ENCODE data around the gene NDUFAF7. TPM values are rescaled to one million over a fixed set of nuclear protein-coding genes. Genes with fewer than 3 reads are reported as not detected.
"Not testable (repeated sequence)": the region's sequence is repeated elsewhere in the genome, so short reads cannot be mapped to it uniquely, and the experiment has no call there.

NDUFAF7 gene
- total RNA-seq, 2 donors from 2014 or later: 15.2 to 22.3 TPM

DNA sequence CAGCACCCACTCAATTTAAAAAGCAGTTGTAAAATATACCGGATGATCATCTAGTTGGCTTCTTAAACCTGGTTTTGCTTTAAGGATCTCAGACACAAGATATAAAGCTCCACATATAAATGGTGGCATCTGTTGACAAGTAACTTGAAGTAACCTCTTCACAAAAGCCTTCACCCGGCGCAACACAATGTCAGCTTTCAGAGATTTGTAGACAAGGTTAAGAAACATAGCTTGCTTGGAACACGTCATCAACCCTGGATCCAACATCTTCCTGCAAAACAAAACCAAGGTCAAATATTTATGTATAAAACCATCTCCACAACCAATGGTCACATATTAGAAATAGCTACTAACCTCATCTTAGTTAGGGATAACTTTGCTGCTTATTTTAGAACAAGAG, 8.3 kb upstream of the NDUFAF7 start:
- Histone ChIP-seq H3K4me3 (no peak overlapping the region), H3K4me1 (ENCODE audit: control insufficient read depth in 1 of 2, low read depth in 2 of 2) (peaks cover 0 to 16% of the 10 kb centered on the region in 2 donors), H3K27me3 (replicated peaks; ENCODE audit: insufficient read depth) (no peaks in the 10 kb centered on the region), H3K9me3 (no peaks in the 10 kb centered on the region), H3K36me3 (peaks cover 27% of the 10 kb centered on the region), H3K27ac (no peak overlapping the region)
- ATAC-seq (ENCODE audit: insufficient number of reproducible peaks, low FRiP score, low read depth) (no peak), DNase-seq (ENCODE audit: low spot score) (no peak)
- TF ChIP-seq, protein P1, sequence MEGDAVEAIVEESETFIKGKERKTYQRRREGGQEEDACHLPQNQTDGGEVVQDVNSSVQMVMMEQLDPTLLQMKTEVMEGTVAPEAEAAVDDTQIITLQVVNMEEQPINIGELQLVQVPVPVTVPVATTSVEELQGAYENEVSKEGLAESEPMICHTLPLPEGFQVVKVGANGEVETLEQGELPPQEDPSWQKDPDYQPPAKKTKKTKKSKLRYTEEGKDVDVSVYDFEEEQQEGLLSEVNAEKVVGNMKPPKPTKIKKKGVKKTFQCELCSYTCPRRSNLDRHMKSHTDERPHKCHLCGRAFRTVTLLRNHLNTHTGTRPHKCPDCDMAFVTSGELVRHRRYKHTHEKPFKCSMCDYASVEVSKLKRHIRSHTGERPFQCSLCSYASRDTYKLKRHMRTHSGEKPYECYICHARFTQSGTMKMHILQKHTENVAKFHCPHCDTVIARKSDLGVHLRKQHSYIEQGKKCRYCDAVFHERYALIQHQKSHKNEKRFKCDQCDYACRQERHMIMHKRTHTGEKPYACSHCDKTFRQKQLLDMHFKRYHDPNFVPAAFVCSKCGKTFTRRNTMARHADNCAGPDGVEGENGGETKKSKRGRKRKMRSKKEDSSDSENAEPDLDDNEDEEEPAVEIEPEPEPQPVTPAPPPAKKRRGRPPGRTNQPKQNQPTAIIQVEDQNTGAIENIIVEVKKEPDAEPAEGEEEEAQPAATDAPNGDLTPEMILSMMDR (IDR thresholded peaks at IDR 0.05): no peak

DNA sequence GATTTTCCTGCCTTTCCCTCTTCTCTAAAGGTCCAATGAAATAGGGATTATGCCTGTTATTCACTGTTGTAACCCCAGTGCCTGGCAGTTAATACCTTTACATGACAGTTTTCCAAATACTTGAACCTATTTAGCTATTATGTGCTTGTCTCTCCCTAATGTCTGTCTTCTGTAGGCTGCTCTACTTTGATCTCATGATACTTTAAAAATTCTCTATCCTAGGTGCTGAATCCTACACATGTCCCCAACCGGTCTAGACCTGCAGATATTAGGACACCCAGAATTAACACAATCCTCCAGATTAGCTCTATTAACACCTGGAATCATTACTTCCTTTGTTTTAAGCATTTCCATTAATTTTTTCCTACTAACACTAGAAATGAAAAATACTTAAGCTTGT, 7.4 kb upstream of the NDUFAF7 start:
- peaks cover 27% of the 10 kb centered on the region for H3K36me3 ChIP-seq
- no peaks in the 10 kb centered on the region for H3K9me3 ChIP-seq
- no peaks in the 10 kb centered on the region for H3K27me3 ChIP-seq (replicated peaks; ENCODE audit: insufficient read depth)
- H3K4me3 ChIP-seq: no peak overlapping the region
- no peak for ATAC-seq (ENCODE audit: insufficient number of reproducible peaks, low FRiP score, low read depth)
- TF ChIP-seq, protein P1 (IDR thresholded peaks at IDR 0.05): no peak
- H3K27ac ChIP-seq: no peak overlapping the region
- no peak for DNase-seq (ENCODE audit: low spot score)
- H3K4me1 ChIP-seq (ENCODE audit: control insufficient read depth in 1 of 2, low read depth in 2 of 2): peaks cover 0 to 20% of the 10 kb centered on the region in 2 donors

GRCh38 chr2:37225129-37225528, 6.3 kb upstream of the NDUFAF7 start:
- H3K27me3 ChIP-seq (replicated peaks; ENCODE audit: insufficient read depth); H3K4me3 ChIP-seq; H3K27ac ChIP-seq; DNase-seq (ENCODE audit: low spot score); ATAC-seq (ENCODE audit: insufficient number of reproducible peaks, low FRiP score, low read depth); H3K9me3 ChIP-seq: not testable (repeated sequence)
- Histone ChIP-seq H3K36me3 (peaks cover 27% of the 10 kb centered on the region), H3K4me1 (ENCODE audit: control insufficient read depth in 1 of 2, low read depth in 2 of 2) (peaks cover 6 to 30% of the 10 kb centered on the region in 2 donors)

DNA sequence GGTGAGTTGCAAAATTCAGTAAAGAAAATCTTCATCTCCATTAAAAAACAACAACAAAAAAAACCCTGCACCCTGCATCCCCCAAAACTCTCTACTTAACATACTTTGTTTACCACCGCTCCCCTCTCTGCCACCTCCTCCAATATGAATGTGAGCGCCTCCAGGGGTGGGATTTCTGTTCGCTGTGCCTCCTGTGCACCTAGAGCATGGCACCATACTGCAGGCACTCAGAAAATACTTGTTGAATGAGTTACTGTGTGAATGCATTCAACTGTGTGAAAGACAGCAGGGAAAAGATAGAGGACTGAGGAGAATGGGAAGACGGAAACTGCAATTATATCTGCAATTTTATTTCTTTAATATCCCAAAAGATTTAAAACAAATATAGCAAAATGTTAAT, 4.6 kb upstream of the NDUFAF7 start:
- ATAC-seq (ENCODE audit: insufficient number of reproducible peaks, low FRiP score, low read depth) (no peak), DNase-seq (ENCODE audit: low spot score) (no peak)
- H3K27me3 ChIP-seq (replicated peaks; ENCODE audit: insufficient read depth): no peaks in the 10 kb centered on the region
- H3K36me3 ChIP-seq: peaks cover 15% of the 10 kb centered on the region
- H3K4me1 ChIP-seq (ENCODE audit: control insufficient read depth in 1 of 2, low read depth in 2 of 2): peaks cover 11 to 36% of the 10 kb centered on the region in 2 donors
- no peak overlapping the region for H3K27ac ChIP-seq
- TF ChIP-seq, protein P1 (IDR thresholded peaks at IDR 0.05): no peak
- H3K4me3 ChIP-seq: no peak overlapping the region
- no peaks in the 10 kb centered on the region for H3K9me3 ChIP-seq

DNA sequence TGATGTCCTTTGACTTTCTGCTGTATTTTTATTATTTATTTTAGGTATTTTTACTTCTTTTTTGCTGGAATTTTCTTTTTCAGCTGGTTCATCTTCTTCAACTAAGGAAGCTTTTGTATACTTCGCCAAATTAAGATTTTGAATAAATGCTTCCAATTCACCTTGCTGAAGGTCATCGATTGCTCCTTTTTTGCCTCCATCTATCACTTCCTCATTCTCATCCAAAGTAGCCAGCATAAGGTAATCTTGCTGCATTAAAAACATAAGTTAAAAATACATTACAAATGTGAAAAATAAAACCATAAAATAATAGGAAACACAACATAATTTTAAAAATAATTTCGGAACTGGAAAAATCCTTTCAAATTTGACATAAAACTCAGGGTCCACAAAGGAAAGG, 2.7 kb upstream of the NDUFAF7 start:
- Histone ChIP-seq H3K27me3 (replicated peaks; ENCODE audit: insufficient read depth) (no peaks in the 10 kb centered on the region), H3K4me1 (ENCODE audit: control insufficient read depth in 1 of 2, low read depth in 2 of 2) (peaks cover 20 to 51% of the 10 kb centered on the region in 2 donors), H3K27ac (no peak overlapping the region), H3K4me3 (no peak overlapping the region), H3K36me3 (no peaks in the 10 kb centered on the region), H3K9me3 (no peaks in the 10 kb centered on the region)
- ATAC-seq (ENCODE audit: insufficient number of reproducible peaks, low FRiP score, low read depth) (no peak), DNase-seq (ENCODE audit: low spot score) (no peak)
- TF ChIP-seq, protein P1 (IDR thresholded peaks at IDR 0.05): no peak

DNA sequence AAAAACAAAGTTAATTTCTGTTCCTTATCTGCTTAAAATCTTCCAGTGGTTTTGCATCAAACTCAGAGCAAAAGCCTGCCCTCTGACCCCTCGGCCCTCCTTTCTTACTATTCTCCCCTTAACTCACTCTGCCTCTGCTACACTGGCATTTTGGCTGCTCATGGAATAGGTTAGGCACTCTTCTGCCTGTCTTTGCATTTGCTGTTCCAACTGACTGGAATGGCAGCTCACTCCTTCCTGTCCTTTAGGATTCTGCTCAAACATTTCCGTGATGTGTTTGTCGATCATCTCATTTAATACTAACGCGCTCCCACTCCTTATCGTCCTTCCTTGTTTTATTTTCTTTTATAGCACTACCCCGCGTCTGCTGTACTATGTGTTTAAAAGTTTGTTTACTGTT, 877 bp upstream of the NDUFAF7 start:
- Histone ChIP-seq H3K27me3 (replicated peaks; ENCODE audit: insufficient read depth) (no peaks in the 10 kb centered on the region), H3K9me3 (no peaks in the 10 kb centered on the region), H3K36me3 (no peaks in the 10 kb centered on the region), H3K27ac (peak overlapping the region; percentile 92 to 96), H3K4me1 (ENCODE audit: control insufficient read depth in 1 of 2, low read depth in 2 of 2) (peaks cover 20 to 51% of the 10 kb centered on the region in 2 donors), H3K4me3 (peak overlapping the region; percentile 99)
- TF ChIP-seq, protein P1 (IDR thresholded peaks at IDR 0.05): no peak
- ATAC-seq (ENCODE audit: insufficient number of reproducible peaks, low FRiP score, low read depth) (no peak), DNase-seq (ENCODE audit: low spot score) (no peak)

Measured in thoracic aorta (tissue), 2 donors.